Activated CD4-positive, alpha-beta memory T cell treated with anti-CD3 and anti-CD28 coated beads for 36 hours (primary cell): Measurements from ENCODE around the gene C3orf20. TPM values are rescaled to one million over a fixed set of nuclear protein-coding genes. Genes with fewer than 3 reads are reported as not detected.
A peak's percentile ranks its signal among the peaks of the same experiment; 100 is the strongest.

Experiments used
- CTCF ChIA-PET: fragments of 350-600 bp; sonication (Branson Sonifier 250); formaldehyde crosslinking; loops from one replicate; lab custom pipeline; 2021; ENCODE audit warnings: antibody characterized with exemption, inconsistent platforms; lab: Charles Lee
- POLR2A ChIA-PET: fragments of 350-600 bp; sonication (Branson Sonifier 250); formaldehyde crosslinking; loops from one replicate; lab custom pipeline; 2021; ENCODE audit warnings: antibody characterized with exemption; lab: Charles Lee
- DNase-seq: peaks from one replicate; pipeline ENCODE4 v3.0.0-alpha.2; 2020
- H3K27ac Mint-ChIP-seq: one replicate; pipeline ENCODE4 v1.8.0; 2021; ENCODE audit warnings: mixed read lengths
- H3K27me3 Mint-ChIP-seq: one replicate; pipeline ENCODE4 v1.8.0; 2021; ENCODE audit warnings: mixed read lengths
- H3K36me3 Mint-ChIP-seq: one replicate; pipeline ENCODE4 v1.8.0; 2021; ENCODE audit warnings: mixed read lengths
- H3K4me1 Mint-ChIP-seq: one replicate; pipeline ENCODE4 v1.8.0; 2021; ENCODE audit warnings: low read depth, mixed read lengths
- H3K4me3 Mint-ChIP-seq: one replicate; pipeline ENCODE4 v1.8.0; 2021; ENCODE audit warnings: mild to moderate bottlenecking, mixed read lengths
- H3K9me3 Mint-ChIP-seq: one replicate; pipeline ENCODE4 v1.8.0; 2021; ENCODE audit warnings: mixed read lengths
- intact Hi-C: fragments of 100-400 bp; cut with micrococcal nuclease; formaldehyde crosslinking; loops from one replicate; pipeline ENCODE4 v1.15.1; 2023
- total RNA-seq, 2 experiments: library from RNA; stranded (reverse); gene quantifications; one replicate each; pipeline ENCODE4 v1.2.3, GENCODE V29; 2021

The C3orf20 gene
- total RNA-seq, 2 experiments from 2014 or later = 0.07 to 0.12 TPM

DNA sequence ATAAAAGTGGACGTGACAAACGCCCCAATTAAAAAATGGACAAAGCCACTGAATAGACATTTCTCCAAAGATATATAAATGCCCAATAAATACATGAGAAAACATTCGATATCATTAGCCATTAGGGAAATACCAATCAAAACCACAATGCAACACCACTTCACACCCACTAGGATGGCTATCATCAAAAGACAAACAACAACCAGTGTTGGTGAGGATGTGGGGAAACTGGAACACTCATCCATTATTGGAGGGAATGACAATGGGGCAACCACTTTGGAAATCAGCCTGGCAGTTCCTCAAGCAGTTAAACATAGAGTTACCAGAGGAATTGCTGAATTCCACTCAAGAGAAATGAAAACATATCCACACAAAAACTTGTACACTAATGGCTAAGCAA lies 111.4 kb downstream of the C3orf20 start:
- Mint-ChIP-seq H3K4me1 (no peaks in the 10 kb centered on the region), H3K27me3 (peaks cover 22% of the 10 kb centered on the region), H3K9me3 (no peaks in the 10 kb centered on the region), H3K27ac (no peak overlapping the region), H3K4me3 (no peak overlapping the region), H3K36me3 (no peaks in the 10 kb centered on the region)
- DNase-seq = no peak
- ChIA-PET CTCF (no interaction called here), POLR2A (no interaction called here)
- intact Hi-C loops = no loop called here

DNA sequence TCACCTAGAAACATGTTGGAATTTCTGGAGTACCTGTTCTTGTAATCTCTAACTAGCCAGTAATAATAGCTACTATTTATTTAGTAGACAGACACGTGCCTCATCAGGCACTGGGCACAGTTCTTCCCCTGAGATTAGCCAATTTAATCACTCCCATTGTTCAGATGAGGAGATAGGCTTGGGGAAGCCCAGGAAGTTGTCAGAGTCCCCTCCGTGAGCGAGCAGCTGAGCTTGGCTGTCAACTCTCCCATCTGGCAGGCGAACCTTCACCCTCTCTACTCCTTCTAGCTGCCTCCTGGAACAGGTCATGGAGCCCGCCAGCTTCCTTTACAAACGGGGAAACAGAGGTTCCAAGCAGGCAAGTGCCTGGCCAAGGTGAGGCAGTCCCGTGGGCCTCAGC lies 112.7 kb downstream of the C3orf20 start:
- POLR2A ChIA-PET = no interaction called here
- Mint-ChIP-seq H3K27ac (no peak overlapping the region), H3K9me3 (no peaks in the 10 kb centered on the region)

DNA sequence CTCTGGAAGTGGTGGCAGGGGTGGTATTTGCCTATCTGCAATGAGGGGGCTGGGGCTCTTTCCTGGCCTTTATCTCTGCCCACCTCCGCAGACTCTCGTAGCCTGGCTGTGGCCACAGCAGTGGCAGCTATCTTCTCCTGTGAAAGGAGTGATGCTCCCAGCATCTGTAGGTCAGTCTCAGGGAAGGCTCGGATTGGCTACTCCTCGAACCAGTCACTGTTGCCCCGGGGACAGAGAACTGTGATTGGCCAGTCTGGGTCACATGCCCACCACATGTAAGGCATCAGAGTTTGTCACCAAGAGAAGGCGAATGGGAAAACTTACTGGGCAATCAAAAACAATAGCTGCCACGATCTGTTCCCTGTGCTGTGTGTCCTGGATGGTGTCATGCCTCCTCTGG lies 113.7 kb downstream of the C3orf20 start:
- Mint-ChIP-seq H3K4me3 (no peak overlapping the region), H3K4me1 (no peaks in the 10 kb centered on the region), H3K27me3 (peaks cover 24% of the 10 kb centered on the region), H3K9me3 (no peaks in the 10 kb centered on the region), H3K27ac (no peak overlapping the region), H3K36me3 (no peaks in the 10 kb centered on the region)
- no peak for DNase-seq
- POLR2A ChIA-PET = no interaction called here
- intact Hi-C loops = no loop called here
- CTCF ChIA-PET = interaction anchor here (3.1 kb wide), 1 partner anchor 133 kb away, joined by 12 read pairs; no protein-coding TSS in a partner anchor

More for the DNA sequence above, 112.7 kb downstream of the C3orf20 start:
- DNase-seq = no peak
- intact Hi-C loops = no loop called here
- H3K4me1 Mint-ChIP-seq = no peaks in the 10 kb centered on the region
- no peak overlapping the region for H3K4me3 Mint-ChIP-seq
- CTCF ChIA-PET = interaction anchor here (3.1 kb wide), 1 partner anchor 134 kb away, joined by 12 read pairs; no protein-coding TSS in a partner anchor
- peaks cover 24% of the 10 kb centered on the region for H3K27me3 Mint-ChIP-seq
- no peaks in the 10 kb centered on the region for H3K36me3 Mint-ChIP-seq

DNA sequence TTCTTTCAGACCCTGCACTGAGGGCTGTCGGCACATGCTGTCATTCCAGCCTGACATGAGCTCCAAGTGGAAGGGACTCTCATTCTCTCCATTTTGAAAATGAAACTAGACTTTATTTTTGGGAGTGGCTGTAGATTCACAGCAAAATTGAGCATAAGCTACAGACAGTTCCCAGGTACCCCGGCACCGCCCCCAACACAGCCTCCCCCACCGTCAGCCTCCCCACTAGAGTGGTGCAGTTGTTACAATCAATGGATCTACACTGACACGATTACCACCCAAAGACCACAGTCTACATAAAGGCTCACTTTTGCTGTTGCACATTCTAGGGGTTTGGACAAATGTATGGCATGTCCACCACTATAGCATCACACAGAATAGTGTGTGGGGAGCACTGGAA lies 114.3 kb downstream of the C3orf20 start:
- H3K27me3 Mint-ChIP-seq = peaks cover 24% of the 10 kb centered on the region
- ChIA-PET POLR2A (no interaction called here), CTCF (interaction anchor here (3.1 kb wide), 1 partner anchor 132 kb away, joined by 12 read pairs; no protein-coding TSS in a partner anchor)
- intact Hi-C loops = no loop called here
- DNase-seq = no peak
- H3K4me3 Mint-ChIP-seq = no peak overlapping the region
- no peak overlapping the region for H3K27ac Mint-ChIP-seq
- no peaks in the 10 kb centered on the region for H3K9me3 Mint-ChIP-seq
- H3K36me3 Mint-ChIP-seq = no peaks in the 10 kb centered on the region
- H3K4me1 Mint-ChIP-seq = no peaks in the 10 kb centered on the region

DNA sequence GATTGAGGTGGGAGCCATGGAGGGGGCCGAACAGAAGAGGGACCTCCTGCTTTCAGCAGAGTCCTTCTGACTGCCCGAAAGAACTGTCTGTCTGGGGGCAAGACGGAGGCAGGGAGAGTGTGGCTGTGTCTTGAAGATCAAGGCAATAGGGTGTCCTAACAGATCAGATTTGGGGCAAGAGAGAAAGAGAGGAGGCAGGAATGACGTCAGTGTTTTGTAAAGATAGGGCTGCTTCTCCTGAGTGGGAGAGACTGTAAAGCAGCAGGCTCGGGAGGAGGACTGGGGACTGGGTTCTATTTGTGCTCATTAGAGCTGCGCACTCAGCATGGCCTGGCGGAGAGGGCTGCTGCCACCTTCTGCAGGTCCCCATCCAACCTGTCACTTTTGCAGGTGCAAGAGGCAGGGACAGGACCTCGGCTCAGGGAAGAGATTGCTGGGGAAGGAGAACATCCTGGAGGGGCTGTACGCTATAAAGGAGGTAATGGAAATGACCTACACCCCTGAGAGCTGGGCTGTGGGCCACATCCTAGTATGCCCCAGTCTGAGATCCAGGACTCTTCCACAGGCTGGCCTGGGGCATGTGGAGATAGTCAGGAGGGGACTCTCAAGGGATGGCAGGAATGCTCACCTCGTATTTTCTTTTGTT lies 114.8 kb downstream of the C3orf20 start:
- Mint-ChIP-seq H3K27me3 (peaks cover 24% of the 10 kb centered on the region), H3K36me3 (no peaks in the 10 kb centered on the region), H3K4me1 (no peaks in the 10 kb centered on the region), H3K9me3 (no peaks in the 10 kb centered on the region), H3K27ac (no peak overlapping the region), H3K4me3 (no peak overlapping the region)
- ChIA-PET CTCF (interaction anchor here (1.4 to 3.1 kb wide), 4 partner anchors 8 to 132 kb away, joined by 6 to 36 read pairs (median 12); no protein-coding TSS in a partner anchor), POLR2A (no interaction called here)
- intact Hi-C loops = no loop called here
- no peak for DNase-seq

DNA sequence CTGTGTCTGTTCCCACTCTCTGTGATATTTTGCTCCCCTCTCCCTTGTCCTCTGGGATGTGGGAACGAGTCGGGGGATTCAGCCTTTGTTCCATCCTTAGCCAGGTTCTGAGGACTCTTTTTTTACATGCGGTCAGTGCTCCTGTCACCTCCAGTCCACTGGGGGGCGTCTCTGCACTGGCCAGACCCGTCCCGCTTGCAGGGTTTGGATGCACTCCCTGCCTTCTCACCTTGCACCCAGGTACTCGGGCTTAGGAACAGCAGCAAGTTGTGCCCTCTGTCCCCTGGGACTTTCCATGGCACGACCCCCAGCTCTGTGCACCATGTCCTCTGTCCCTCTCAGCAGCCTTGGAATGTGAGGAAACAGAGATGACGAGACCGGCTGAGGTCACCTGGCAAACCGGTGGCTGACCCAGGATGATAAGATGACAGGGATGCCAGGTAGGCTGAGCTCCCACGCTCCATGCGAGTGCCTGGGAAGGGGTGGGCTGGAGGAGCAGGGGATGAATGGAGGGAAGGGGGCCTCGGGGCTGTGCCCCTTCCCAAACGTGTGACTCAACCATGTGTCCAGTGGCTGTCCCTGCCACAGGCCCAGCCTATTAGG lies 116.5 kb downstream of the C3orf20 start:
- H3K4me1 Mint-ChIP-seq = no peaks in the 10 kb centered on the region
- H3K27ac Mint-ChIP-seq = no peak overlapping the region
- H3K4me3 Mint-ChIP-seq = no peak overlapping the region
- peak; percentile 72 for DNase-seq
- H3K36me3 Mint-ChIP-seq = no peaks in the 10 kb centered on the region
- intact Hi-C loops = loop anchor here (1.0 kb wide), 1 partner anchor 130 kb away; no protein-coding TSS in a partner anchor
- H3K27me3 Mint-ChIP-seq = peaks cover 18% of the 10 kb centered on the region
- no peaks in the 10 kb centered on the region for H3K9me3 Mint-ChIP-seq
- CTCF ChIA-PET = interaction anchor here (1.4 to 2.6 kb wide), 3 partner anchors 10 to 130 kb away, joined by 6 to 36 read pairs (median 13); no protein-coding TSS in a partner anchor
- POLR2A ChIA-PET = no interaction called here

DNA sequence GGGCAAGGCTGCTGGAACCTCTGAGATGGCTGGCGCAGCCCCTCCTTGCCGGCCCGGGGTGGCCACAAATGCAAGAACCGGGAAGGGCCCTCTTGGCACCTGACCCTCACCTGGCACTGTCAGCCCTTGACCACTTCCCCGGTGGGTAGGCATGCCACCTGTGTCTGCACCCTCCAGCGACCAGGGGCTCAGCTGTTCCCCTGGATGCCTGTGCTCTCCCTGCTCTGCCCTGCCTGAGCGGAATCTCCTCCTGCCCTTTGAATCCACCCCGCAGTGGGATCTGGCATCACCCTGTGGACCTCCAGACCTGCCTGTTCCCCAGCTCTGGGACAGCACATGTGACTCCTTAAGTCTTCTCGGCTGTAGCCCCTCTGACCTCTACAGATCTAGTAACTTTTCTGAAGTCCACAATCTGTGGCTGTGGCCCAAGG lies 117.8 kb downstream of the C3orf20 start:
- H3K27me3 Mint-ChIP-seq = peaks cover 17% of the 10 kb centered on the region
- H3K27ac Mint-ChIP-seq = no peak overlapping the region
- ChIA-PET CTCF (interaction anchor here (0.8 to 2.6 kb wide), 4 partner anchors 8 to 131 kb away, joined by 3 to 36 read pairs (median 5); no protein-coding TSS in a partner anchor), POLR2A (no interaction called here)
- no peak overlapping the region for H3K4me3 Mint-ChIP-seq
- intact Hi-C loops = no loop called here
- H3K4me1 Mint-ChIP-seq = no peaks in the 10 kb centered on the region
- no peak for DNase-seq
- no peaks in the 10 kb centered on the region for H3K9me3 Mint-ChIP-seq
- no peaks in the 10 kb centered on the region for H3K36me3 Mint-ChIP-seq

DNA sequence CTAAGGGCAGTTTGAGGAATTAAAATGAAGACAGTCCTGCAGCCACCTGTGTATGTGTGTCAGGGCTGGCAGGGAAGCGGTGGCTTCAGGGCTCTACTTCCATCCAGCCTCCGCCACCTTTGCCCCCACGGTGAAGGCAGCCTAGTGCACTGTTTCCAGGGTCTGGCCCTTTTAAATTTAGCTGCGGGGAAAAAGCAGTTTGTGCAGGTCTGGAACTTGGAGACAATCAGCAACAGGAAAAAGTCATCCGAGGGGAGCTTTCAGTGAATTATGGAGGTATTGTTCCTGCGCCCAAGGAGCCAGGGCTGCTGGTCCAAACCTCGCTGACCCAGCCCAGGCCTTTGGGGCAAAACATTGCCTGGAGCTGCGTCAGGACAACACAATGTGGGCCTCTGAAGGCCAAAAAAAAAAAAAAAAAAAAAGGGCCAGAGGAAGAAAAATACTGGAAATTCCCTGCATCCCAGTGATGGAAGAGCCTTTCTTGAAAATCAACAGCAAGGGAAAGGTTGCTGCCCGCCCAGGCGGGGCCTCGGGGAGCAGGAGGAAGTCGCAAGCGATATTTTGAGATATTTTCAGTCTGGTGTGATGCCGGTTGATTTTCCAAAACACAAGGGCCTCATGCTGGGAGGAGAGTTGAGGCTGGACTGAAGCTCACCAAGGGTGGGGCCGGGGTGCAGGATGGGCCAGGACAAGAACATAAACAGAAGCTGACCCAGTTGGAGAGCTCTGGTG lies 118.4 kb downstream of the C3orf20 start:
- H3K36me3 Mint-ChIP-seq = no peaks in the 10 kb centered on the region
- H3K4me1 Mint-ChIP-seq = no peaks in the 10 kb centered on the region
- POLR2A ChIA-PET = no interaction called here
- H3K4me3 Mint-ChIP-seq = no peak overlapping the region
- no peaks in the 10 kb centered on the region for H3K9me3 Mint-ChIP-seq
- CTCF ChIA-PET = interaction anchor here (0.9 to 1.5 kb wide), 2 partner anchors 128 to 130 kb away, joined by 4 to 6 read pairs; no protein-coding TSS in a partner anchor
- no peak overlapping the region for H3K27ac Mint-ChIP-seq
- intact Hi-C loops = no loop called here
- no peak for DNase-seq
- H3K27me3 Mint-ChIP-seq = peaks cover 13% of the 10 kb centered on the region

DNA sequence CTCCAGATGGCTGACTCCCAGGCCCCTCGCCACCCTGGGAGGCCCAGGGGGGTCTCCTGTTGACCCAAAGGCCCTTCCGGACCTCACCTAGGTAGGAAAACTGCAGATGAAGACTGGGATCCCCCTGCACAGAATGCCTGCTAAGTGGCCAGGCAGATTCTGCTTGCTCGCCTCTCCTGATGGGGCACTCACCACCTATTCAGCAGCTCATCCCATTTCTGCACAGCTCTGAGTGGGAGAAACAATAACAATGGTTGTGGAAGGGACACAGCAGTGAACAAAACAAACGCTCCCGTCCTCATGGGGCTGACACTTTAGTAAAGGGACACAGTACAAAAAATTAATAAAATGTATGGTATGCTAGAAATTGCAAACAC lies 118.9 kb downstream of the C3orf20 start:
- POLR2A ChIA-PET = no interaction called here
- DNase-seq = no peak
- Mint-ChIP-seq H3K9me3 (no peaks in the 10 kb centered on the region), H3K36me3 (no peaks in the 10 kb centered on the region), H3K4me1 (no peaks in the 10 kb centered on the region), H3K4me3 (no peak overlapping the region), H3K27me3 (peaks cover 13% of the 10 kb centered on the region), H3K27ac (no peak overlapping the region)
- intact Hi-C loops = no loop called here
- CTCF ChIA-PET = interaction anchor here (0.9 to 1.5 kb wide), 2 partner anchors 128 to 130 kb away, joined by 4 to 6 read pairs; no protein-coding TSS in a partner anchor

DNA sequence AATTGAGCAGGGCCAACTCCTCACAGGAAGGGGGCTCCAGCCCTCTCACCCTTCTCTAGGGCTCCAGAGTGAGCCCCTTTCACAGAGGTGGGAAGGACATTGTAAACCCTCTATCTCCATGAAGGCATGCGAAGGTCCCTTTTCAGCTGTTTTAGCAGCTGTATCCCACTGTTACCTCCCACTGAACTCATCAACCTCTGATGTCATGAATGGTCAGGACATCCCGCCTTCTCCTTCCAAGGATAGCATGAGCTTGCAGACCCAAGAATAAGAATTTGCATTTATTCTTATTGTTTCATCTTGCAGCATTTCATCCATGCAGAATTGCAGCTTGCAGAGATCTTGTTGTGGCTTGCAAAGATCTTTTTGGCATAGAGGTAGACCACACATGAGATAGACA lies 119.5 kb downstream of the C3orf20 start:
- H3K27ac Mint-ChIP-seq = no peak overlapping the region
- H3K27me3 Mint-ChIP-seq = peaks cover 11% of the 10 kb centered on the region
- intact Hi-C loops = no loop called here
- no peaks in the 10 kb centered on the region for H3K36me3 Mint-ChIP-seq
- CTCF ChIA-PET = no interaction called here
- no peaks in the 10 kb centered on the region for H3K9me3 Mint-ChIP-seq
- no peak for DNase-seq
- POLR2A ChIA-PET = no interaction called here
- H3K4me3 Mint-ChIP-seq = no peak overlapping the region
- no peaks in the 10 kb centered on the region for H3K4me1 Mint-ChIP-seq

DNA sequence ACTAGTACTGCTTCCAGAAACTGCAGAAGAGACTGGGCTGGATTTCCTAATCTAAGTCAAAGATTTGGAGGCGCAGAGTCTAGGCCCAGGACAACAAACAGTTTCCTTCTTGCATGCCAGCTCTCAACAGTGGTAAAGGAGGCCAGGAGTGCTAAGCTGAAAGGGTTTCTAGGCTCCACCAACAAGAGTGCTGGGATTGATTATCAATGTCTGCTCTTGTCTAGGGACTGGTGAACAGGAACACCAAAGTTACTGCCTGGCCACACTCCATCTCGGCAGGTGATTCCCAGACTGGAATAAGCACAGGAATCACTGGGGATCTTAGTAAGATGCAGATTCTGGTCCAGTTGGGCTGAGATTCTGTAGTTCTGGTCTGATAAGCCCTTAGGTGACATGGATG lies 121.1 kb downstream of the C3orf20 start:
- Mint-ChIP-seq H3K27me3 (peaks cover 5% of the 10 kb centered on the region), H3K4me3 (no peak overlapping the region), H3K9me3 (no peaks in the 10 kb centered on the region), H3K4me1 (no peaks in the 10 kb centered on the region), H3K27ac (no peak overlapping the region), H3K36me3 (no peaks in the 10 kb centered on the region)
- CTCF ChIA-PET = interaction anchor here (1.2 kb wide), 1 partner anchor 125 kb away, joined by 6 read pairs; no protein-coding TSS in a partner anchor
- POLR2A ChIA-PET = no interaction called here
- intact Hi-C loops = no loop called here
- DNase-seq = no peak
